Spleen (tissue), 7 donors: ENCODE results near the gene SCN10A.

ENCODE experiments used
- CTCF ChIP-seq, 11 experiments: fragments of 200-600 bp in 7 of 11; fragments of 450-650 bp in 4 of 11; sonication (generic) in 4 of 11; IDR thresholded peaks in 8 of 11; conservative IDR thresholded peaks in 3 of 11; 1 replicate in 7 of 11; 2 replicates in 4 of 11; pipeline versions ENCODE4 v1.4.0 to v1.8.0; 2016 to 2021; ENCODE audit warnings: antibody characterized with exemption in 11 of 11, inconsistent platforms in 4 of 11, mild to moderate bottlenecking in 1 of 11
- POLR2A ChIP-seq, 3 donors: fragments of 450-650 bp; IDR thresholded peaks; one replicate each; pipeline ENCODE4 v1.5.1; 2017; ENCODE audit warnings: antibody characterized with exemption in 3 of 3, mild to moderate bottlenecking in 1 of 3
- POLR2AphosphoS5 ChIP-seq, 3 donors: sonication (generic); formaldehyde crosslinking; IDR thresholded peaks; one replicate each; pipeline ENCODE4 v1.5.1; 2017; ENCODE audit warnings: antibody characterized with exemption in 3 of 3
- donor health status: DM: no; HTN: no; CAD: no; lungs with moderate emphysema.
- donor health status: DM: no; HTN: no; CAD: no.
- donor health status: DM: no; HTN: no; CAD: no.

- TF ChIP-seq POLR2AphosphoS5 (IDR thresholded peaks at IDR 0.05) = no peak
- peak in 5 of 11 experiments; percentile 9 to 28 (median 16) for TF ChIP-seq CTCF (IDR thresholded peaks at IDR 0.05 in 8 of 11, conservative IDR thresholded peaks at IDR 0.05 in 3 of 11)
- TF ChIP-seq POLR2A (IDR thresholded peaks at IDR 0.05) = no peak
These were observed 160.2 kb downstream of the SCN10A start for GRCh38 chr3:38655708-38656300.
